ENCODE data around the gene TMEM270.
A peak's percentile ranks its signal among the peaks of the same experiment; 100 is the strongest.

TMEM270 gene

GRCh38 chr7:73865738-73866445 is 4.9 kb downstream of the TMEM270 start:
- H3K4me3 ChIP-seq (ENCODE audit: low read depth, low read length), result no peak overlapping the region
- TF ChIP-seq CTCF (IDR thresholded peaks at IDR 0.05; ENCODE audit: low read depth, low read length), result peak; percentile 74

GRCh38 chr7:73866446-73866767 is 5.4 kb downstream of the TMEM270 start:
- no peak for TF ChIP-seq CTCF (IDR thresholded peaks at IDR 0.05; ENCODE audit: low read depth, low read length)
- H3K4me3 ChIP-seq (ENCODE audit: low read depth, low read length), result no peak overlapping the region

GRCh38 chr7:73869011-73869798 is 8.2 kb downstream of the TMEM270 start:
- H3K4me3 ChIP-seq (ENCODE audit: low read depth, low read length), result no peak overlapping the region
- TF ChIP-seq CTCF (IDR thresholded peaks at IDR 0.05; ENCODE audit: low read depth, low read length), result no peak

- TF ChIP-seq CTCF (IDR thresholded peaks at IDR 0.05; ENCODE audit: low read depth, low read length), result no peak
- no peak overlapping the region for H3K4me3 ChIP-seq (ENCODE audit: low read depth, low read length)
These were observed 9.1 kb downstream of the TMEM270 start for GRCh38 chr7:73870041-73870492.

- TF ChIP-seq CTCF (IDR thresholded peaks at IDR 0.05; ENCODE audit: low read depth, low read length), result no peak
- H3K4me3 ChIP-seq (ENCODE audit: low read depth, low read length), result no peak overlapping the region
These were observed 10.4 kb downstream of the TMEM270 start for GRCh38 chr7:73871163-73872011.

GRCh38 chr7:73872056-73872908 is 11.3 kb downstream of the TMEM270 start:
- no peak overlapping the region for H3K4me3 ChIP-seq (ENCODE audit: low read depth, low read length)
- no peak for TF ChIP-seq CTCF (IDR thresholded peaks at IDR 0.05; ENCODE audit: low read depth, low read length)

Data from WI38 (cell line).